Renal pelvis (tissue), 4 donors: Measurements from ENCODE around the gene TMEM38B. TPM values are rescaled to one million over a fixed set of nuclear protein-coding genes. Genes with fewer than 3 reads are reported as not detected.
"Not testable (repeated sequence)": the region's sequence is repeated elsewhere in the genome, so short reads cannot be mapped to it uniquely, and the experiment has no call there.

ENCODE experiments used
- DNase-seq: peaks from one replicate; pipeline ENCODE4 v3.0.0-alpha.2; 2013
- polyA plus RNA-seq, 3 donors: library from polyadenylated mRNA; unstranded; fragments of 120-200 nt; gene quantifications; one replicate each; pipeline ENCODE4 v1.2.1, GENCODE V29; 2013; ENCODE audit not compliant: insufficient read length in 3 of 3

Gene TMEM38B
- polyA plus RNA-seq, 3 donors = 40.5 to 45.5 (median 41.8) TPM

GRCh38 chr9:105712773-105713172, 18.4 kb downstream of the TMEM38B start:
- no peak for DNase-seq

- no peak for DNase-seq
Measured at GRCh38 chr9:105713260-105714019, 19.1 kb downstream of the TMEM38B start.

GRCh38 chr9:105714020-105714331, 19.6 kb downstream of the TMEM38B start:
- no peak for DNase-seq

GRCh38 chr9:105716146-105716545, 21.8 kb downstream of the TMEM38B start:
- DNase-seq = no peak

GRCh38 chr9:105722099-105722498, 27.8 kb downstream of the TMEM38B start:
- DNase-seq = no peak

- no peak for DNase-seq
Measured at GRCh38 chr9:105725370-105725769, 31.0 kb downstream of the TMEM38B start.

GRCh38 chr9:105728230-105728629, 33.9 kb downstream of the TMEM38B start:
- not testable (repeated sequence) for DNase-seq

- DNase-seq = not testable (repeated sequence)
Measured at GRCh38 chr9:105731420-105731819, 37.1 kb downstream of the TMEM38B start.

GRCh38 chr9:105735366-105735765, 41.0 kb downstream of the TMEM38B start:
- no peak for DNase-seq

GRCh38 chr9:105737205-105737604, 42.9 kb downstream of the TMEM38B start:
- DNase-seq = no peak

- DNase-seq = no peak
Measured at GRCh38 chr9:105742088-105742487, 47.7 kb downstream of the TMEM38B start.

GRCh38 chr9:105747325-105747724, 53.0 kb downstream of the TMEM38B start:
- DNase-seq = not testable (repeated sequence)

- DNase-seq = no peak
Measured at GRCh38 chr9:105751761-105752160, 57.4 kb downstream of the TMEM38B start.

- DNase-seq = no peak
Measured at GRCh38 chr9:105757496-105758251, 63.3 kb downstream of the TMEM38B start.

GRCh38 chr9:105760053-105760452, 65.7 kb downstream of the TMEM38B start:
- DNase-seq = no peak

- not testable (repeated sequence) for DNase-seq
Measured at GRCh38 chr9:105782561-105783494, 88.5 kb downstream of the TMEM38B start.

- not testable (repeated sequence) for DNase-seq
Measured at GRCh38 chr9:105783495-105783872, 89.1 kb downstream of the TMEM38B start.

GRCh38 chr9:105786796-105787195, 92.5 kb downstream of the TMEM38B start:
- DNase-seq = not testable (repeated sequence)

- no peak for DNase-seq
Measured at GRCh38 chr9:105816202-105816744, 121.9 kb downstream of the TMEM38B start.

- DNase-seq = no peak
Measured at GRCh38 chr9:105816981-105817380, 122.6 kb downstream of the TMEM38B start.

- no peak for DNase-seq
Measured at GRCh38 chr9:105818903-105819302, 124.6 kb downstream of the TMEM38B start.

- no peak for DNase-seq
Measured at GRCh38 chr9:105822814-105823213, 128.5 kb downstream of the TMEM38B start.
